HG03439 (cell line): ENCODE measurements around the gene TBC1D10A.

ENCODE experiments used
- ATAC-seq: cut with Tn5 transposase; IDR thresholded peaks from one replicate; pipeline ENCODE4 v1.9.1; 2021; ENCODE audit warnings: mild to moderate bottlenecking, moderate library complexity; ENCODE audit not compliant: unreplicated experiment

TBC1D10A gene

GRCh38 chr22:30286813-30287647, 39.7 kb downstream of the TBC1D10A start:
- ATAC-seq = no peak

DNA sequence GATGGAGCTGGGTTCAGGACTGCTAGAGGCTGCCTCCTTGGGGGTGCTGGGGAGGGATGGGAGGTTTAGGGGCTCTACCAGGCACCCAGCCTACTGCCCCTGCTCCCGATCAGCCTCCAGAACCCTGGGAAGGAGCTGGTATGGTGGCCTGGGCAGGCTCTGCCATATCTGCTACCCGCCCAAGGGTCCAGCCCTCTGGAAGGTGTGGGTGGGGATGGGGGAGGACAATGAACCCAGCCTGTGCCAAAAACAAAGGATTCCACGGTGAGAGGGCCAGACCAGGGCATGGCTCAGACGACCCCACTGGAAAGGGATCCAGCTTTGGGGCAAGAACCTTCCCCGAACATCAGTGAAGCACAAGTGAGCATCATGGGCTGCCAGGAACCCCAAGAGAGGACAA, 40.4 kb downstream of the TBC1D10A start:
- no peak for ATAC-seq

GRCh38 chr22:30285846-30286200, 40.9 kb downstream of the TBC1D10A start:
- ATAC-seq = no peak

- ATAC-seq = no peak
Observed at GRCh38 chr22:30285176-30285845, 41.4 kb downstream of the TBC1D10A start.

DNA sequence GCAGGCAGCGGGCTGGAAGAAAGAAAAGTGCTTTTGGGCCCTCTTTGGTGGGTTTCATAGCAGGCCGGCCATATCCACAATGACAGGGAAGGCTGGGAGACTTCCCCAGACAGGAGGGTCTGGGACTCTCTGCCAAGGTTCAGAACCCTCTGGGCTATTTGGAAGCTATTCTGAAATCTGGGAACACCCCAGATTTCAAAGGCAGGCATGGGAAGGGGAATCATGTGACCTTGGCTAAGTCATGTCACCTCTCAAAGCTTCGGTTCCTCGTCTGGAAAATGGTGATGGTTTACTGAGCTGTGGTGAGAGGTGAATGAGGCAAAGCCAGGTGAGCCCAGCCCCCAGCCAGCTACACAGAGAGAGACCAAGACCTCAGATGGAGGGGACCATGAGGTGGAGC, 42.1 kb downstream of the TBC1D10A start:
- ATAC-seq = no peak

DNA sequence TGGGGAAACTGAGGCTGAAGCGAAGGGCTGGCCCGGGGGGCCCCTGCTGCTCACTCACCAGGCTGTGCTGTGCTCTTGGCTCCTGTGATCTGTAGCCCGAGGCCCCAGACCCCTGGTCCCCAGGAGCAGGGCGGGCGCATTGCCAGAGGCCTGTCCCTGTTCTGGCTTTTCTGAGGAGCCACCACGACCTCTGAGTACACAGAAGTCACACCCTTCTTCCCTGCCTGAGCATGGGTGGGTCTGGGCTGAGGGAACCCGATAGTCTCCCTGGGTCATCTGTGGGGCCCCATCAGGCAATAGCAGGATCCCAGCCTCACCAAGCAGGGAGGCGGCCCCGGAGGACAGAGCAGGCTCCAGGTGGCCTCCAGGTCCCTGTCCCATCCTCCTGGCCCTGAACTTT, 42.6 kb downstream of the TBC1D10A start:
- ATAC-seq = no peak

DNA sequence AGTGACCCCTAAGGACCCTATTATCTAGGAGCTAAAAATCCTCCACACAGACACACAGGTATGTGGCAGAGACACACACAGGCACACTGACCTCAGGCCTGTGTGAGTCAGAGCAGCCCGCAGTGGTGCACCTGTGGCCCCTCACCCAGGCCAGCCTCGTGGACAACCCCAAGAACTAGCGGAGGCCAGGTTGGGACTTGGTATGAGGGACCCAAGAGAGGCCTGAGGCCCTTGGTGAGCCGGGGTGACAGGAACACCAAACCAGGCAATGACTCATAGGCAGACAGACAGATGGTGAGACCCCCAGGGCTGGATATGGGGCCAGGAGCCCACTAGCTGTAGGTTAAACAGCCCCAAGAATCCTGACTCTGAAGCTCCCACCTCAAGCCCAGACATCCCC, 43.4 kb downstream of the TBC1D10A start:
- no peak for ATAC-seq

DNA sequence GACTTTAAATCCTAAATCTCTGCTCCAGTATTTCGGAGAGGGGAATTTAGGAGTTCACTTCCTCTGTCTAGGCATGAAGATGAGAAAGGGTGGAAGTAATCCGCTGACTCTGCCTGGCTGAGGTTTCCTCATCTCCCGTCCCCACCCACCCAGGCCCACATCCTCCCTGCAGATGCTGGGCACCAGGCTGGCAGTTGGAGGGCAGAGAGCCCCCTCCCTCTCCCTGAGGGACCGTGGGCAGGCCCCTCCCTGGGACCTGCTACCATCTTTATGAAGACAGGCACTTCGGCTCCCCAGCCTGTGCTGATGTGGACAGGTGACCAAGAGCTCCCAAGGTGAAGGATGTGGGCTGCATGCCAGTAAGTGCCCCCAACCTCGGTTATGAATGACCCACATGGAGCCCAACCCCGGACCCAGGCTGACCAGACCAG, 44.1 kb downstream of the TBC1D10A start:
- ATAC-seq = no peak

DNA sequence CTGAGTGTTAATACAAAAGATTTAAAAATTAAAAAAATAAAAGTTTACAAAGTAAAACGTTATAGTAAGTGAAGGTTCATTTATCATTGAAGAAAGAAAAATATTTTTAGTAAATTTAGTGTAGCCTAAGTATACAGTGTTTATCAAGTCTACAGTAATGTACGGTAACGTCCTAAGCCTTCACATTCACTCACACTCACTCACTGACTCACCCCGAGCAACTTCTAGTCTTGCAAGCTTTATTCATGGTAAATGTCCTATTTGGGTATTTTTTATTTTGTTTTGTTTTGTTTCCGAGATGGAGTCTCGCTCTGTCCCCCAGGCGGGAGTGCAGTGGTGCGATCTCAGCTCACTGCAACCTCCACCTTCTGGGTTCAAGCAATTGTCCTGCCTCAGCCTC, 46.2 kb downstream of the TBC1D10A start:
- no peak for ATAC-seq

DNA sequence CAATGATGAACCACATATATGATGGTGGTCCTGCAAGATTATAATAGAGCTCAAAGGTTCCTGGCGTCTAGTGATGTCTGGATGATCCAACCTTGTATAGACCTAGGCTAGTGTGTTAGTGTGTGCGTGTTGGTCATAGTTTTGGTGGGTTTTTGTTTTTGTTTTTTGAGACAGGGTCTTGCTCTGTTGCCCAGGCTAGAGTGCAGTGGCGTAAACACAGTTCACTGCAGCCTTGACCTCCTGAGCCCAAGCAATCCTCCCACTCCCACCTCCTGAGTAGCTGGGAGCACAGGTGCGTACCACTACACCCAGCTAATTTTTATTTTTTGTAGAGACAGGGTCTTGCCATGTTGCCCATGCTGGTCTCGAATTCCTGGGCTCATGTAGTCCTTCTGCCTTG, 46.8 kb downstream of the TBC1D10A start:
- ATAC-seq = no peak

DNA sequence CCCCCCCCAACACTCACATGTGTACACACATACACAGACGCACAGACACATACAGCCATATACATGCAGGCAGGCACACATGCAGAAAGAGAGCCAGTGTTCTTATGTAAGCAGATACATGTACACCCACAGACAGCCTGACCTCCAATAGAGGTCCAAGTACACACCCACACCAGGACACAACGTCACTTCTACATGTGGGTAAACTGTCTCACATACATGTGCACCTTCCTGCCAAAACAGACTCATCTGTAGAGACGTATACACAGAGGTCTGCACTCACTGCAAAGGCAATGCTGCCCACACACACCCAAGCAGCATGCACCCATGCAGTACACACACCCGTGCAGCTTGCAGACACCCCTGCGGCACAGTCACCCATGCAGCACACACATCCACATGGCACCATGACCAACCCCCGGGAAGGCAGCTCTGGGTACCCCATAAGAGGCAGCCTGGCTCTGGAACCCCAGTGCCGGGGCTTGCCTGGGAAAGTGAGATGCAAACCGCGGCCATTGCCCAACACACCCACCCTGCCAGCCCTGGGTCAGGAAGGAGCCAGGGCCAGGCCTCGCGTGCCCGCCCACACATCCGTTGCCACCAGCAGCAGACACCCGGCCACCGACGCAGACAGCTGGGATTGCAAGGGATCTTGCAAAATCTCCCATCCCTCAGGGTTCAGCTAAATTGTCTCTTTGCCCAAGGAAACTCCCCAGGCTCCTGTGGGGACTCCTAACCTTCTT, 47.5 kb downstream of the TBC1D10A start:
- no peak for ATAC-seq

DNA sequence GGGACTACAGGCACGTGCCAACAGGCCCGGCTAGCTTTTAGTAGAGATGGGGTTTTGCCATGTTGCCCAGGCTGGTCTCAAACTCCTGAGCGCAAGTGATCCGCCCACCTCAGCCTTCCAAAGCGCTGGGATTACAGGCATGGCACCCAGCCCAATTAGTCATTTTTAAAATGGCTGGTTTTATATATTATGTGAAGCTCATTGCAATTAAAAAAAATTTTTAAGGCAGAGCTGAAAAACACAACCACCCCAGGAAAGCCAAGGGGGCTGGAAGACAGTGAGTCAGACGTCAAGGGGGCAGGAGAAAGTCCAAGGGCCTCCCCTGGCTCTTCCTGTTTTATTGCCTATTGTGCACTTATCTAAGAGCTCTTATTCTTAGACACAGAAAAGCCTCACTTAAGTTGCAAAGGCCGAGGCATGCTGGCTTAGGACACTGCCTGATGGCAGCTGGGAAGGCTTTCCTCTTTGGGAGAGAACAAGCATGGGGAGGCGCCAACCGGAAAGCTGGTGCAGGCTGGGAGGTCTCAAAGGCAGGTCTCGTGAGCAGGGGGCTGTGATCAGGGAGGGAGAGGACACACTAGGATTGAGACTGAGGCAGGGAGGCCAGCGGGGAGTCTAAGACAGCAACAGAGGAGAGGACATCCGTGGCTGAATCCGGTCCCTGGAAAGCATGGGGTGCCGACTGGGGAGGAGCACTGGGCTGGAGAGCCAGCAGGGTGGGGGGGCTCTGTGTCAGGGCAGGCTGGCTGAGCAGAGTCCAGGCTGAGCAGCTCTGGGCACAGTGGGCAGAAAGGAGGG, 49.0 kb downstream of the TBC1D10A start:
- ATAC-seq = no peak

DNA sequence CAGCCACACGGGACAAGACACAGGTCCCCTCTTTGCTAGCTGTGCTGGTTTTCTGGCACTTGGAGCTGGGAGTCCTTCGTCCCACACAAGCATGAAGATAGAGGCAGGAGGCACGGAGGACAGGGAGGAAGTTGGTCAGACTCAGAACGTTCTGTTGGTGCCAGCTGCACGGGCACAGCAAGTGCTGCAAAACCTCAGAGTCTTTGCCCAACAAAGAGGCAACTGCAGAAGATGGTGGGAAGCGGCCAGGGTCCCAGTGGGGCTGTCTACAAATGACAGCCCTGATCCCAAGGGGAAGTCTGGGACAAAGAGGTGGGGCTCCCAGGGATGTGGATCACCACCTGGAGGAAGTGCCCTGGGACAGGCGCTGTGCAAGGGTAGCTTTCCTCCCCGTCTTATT, 50.7 kb downstream of the TBC1D10A start:
- no peak for ATAC-seq

DNA sequence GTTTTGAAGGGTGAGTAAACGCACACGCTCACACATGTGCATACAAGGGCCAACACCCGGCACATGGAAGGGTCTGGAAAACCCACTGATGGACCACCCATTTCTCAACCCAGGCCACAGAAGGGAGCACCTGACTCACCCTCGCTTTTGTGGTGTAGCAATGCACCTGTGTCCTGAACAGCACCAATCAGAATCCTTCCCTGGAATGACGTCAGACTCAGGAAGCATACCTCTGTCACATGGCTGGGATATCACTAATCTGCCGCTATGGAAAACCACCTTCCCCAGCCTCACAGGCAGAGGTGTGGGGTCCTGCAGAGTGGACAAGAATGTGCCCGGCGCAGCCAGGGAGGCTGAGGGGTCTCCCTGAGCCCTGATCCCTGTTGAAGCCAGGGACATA, 51.1 kb downstream of the TBC1D10A start:
- no peak for ATAC-seq

DNA sequence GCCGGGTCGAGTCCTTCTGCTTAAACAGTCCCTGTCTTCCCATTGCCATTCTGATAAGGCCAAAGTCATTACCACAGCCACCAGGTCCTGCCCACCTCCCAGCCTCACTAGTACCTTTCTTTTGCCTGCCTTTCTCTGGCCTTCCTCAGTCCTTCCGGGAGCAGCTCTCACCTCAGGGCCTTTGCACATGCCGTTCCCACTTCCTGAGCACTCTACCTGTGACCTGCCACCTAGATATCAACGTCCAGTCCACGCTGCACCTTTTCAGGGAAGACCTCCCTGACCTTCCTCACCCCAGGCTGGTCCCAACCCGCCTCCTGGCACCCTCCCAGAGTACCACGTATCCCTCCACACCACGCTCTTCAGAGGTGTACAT, 52.3 kb downstream of the TBC1D10A start:
- no peak for ATAC-seq

DNA sequence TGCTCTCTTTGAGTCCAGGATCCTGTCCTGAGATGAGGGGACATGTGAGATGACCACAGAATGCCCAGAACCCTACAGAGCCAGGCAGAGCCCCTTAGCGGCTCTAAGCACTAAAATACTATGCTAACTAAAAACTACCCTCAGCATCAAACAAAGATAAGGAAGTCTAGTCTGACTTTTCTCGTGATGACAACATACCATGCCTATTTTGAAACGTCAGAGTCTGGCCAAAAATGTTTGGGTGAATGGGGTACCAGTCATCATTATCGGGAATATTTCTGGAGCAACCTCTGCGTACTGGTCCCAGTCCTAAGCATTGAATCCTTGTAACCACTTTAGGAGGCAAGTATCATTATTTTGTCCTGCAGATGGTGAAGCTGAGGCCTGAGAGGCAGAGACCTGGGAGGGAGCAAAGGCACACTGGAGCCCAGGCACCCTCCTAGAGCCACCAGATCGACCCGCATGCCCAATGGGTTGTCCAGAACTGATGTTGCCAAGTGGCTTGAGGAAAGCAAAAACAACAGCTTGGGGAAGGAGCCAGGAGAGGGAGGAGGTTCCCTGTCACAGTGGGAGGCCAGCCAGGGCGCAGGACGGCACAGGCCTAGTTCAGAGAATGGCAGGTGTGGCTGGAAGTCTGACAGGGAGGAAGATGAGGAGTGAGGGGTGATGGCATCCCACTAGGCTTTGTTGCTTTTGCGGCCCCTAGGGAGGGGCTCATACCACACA, 52.9 kb downstream of the TBC1D10A start:
- no peak for ATAC-seq

- ATAC-seq = no peak
Observed at GRCh38 chr22:30272781-30273601, 53.8 kb downstream of the TBC1D10A start.

DNA sequence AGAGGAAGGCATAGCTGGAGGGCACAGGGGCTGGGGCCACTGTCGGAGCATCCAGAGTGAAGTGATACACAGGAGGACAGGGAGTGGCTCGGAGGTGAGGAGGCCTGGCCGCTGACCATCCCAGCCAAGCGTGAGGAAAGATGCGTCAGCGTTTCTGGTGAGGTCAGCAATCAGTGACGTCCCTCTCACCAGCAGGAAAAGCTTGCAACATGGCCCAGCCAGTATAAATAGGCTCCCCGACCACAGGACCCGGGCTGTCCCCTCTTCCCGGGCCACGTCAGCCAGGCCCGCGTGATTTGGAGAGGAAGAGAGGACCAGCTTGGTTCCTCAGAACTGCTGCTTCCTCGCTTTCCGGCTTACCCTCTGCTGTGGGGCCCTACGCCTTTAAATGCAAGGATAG, 55.9 kb downstream of the TBC1D10A start:
- no peak for ATAC-seq

- ATAC-seq = no peak
Observed at GRCh38 chr22:30268331-30268730, 58.4 kb downstream of the TBC1D10A start.
